Measurements from ENCODE around the gene RASA2.

DNA sequence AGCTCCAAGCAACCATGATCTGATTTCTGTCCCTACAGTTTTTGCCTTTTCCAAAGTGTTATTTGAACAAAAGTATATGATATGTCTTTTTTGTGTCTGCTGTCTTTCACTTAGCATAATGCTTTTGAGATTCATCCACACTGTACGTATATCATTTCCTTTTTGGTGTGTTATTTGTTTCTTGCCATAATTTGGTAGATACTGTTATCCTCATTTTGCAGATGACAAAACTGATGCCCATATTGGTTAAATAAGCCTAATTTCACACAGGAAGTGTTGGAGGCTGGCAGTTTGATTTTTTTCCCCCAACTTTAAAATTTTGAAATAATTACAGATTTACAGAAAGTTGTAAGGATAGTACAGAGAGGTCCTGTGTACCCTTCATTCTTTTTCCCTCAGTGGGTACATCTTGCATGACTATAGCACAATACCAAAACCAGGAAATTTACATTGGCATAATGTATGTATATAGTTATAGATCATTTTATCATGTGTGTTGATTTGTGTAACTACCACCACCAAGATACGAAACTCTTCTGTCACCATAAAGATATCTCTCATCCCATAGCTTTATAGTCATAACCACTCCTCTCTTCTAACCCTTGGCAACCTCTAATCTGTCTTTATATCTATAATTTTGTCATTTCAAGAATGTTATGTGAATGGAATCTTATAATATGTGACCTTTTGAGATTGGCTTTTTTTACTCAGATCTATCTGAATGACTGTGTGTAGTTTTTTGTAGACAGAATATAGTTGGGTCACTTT lies 55.6 kb downstream of the RASA2 start:
- TF ChIP-seq, protein P1, sequence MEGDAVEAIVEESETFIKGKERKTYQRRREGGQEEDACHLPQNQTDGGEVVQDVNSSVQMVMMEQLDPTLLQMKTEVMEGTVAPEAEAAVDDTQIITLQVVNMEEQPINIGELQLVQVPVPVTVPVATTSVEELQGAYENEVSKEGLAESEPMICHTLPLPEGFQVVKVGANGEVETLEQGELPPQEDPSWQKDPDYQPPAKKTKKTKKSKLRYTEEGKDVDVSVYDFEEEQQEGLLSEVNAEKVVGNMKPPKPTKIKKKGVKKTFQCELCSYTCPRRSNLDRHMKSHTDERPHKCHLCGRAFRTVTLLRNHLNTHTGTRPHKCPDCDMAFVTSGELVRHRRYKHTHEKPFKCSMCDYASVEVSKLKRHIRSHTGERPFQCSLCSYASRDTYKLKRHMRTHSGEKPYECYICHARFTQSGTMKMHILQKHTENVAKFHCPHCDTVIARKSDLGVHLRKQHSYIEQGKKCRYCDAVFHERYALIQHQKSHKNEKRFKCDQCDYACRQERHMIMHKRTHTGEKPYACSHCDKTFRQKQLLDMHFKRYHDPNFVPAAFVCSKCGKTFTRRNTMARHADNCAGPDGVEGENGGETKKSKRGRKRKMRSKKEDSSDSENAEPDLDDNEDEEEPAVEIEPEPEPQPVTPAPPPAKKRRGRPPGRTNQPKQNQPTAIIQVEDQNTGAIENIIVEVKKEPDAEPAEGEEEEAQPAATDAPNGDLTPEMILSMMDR (IDR thresholded peaks at IDR 0.05): no peak
- TF ChIP-seq, protein P2, sequence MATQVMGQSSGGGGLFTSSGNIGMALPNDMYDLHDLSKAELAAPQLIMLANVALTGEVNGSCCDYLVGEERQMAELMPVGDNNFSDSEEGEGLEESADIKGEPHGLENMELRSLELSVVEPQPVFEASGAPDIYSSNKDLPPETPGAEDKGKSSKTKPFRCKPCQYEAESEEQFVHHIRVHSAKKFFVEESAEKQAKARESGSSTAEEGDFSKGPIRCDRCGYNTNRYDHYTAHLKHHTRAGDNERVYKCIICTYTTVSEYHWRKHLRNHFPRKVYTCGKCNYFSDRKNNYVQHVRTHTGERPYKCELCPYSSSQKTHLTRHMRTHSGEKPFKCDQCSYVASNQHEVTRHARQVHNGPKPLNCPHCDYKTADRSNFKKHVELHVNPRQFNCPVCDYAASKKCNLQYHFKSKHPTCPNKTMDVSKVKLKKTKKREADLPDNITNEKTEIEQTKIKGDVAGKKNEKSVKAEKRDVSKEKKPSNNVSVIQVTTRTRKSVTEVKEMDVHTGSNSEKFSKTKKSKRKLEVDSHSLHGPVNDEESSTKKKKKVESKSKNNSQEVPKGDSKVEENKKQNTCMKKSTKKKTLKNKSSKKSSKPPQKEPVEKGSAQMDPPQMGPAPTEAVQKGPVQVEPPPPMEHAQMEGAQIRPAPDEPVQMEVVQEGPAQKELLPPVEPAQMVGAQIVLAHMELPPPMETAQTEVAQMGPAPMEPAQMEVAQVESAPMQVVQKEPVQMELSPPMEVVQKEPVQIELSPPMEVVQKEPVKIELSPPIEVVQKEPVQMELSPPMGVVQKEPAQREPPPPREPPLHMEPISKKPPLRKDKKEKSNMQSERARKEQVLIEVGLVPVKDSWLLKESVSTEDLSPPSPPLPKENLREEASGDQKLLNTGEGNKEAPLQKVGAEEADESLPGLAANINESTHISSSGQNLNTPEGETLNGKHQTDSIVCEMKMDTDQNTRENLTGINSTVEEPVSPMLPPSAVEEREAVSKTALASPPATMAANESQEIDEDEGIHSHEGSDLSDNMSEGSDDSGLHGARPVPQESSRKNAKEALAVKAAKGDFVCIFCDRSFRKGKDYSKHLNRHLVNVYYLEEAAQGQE (IDR thresholded peaks at IDR 0.05; ENCODE audit: insufficient read depth in 1 of 2, low read depth in 2 of 2, low read length in 1 of 2): no peak
